Measurements from ENCODE around the gene EPHB6.

Gene EPHB6

GRCh38 chr7:142905759-142906158 lies 50.9 kb downstream of the EPHB6 start:
- POLR2A ChIA-PET: no interaction called here
- no peaks in the 10 kb centered on the region for H3K9me3 ChIP-seq (ENCODE audit: control insufficient read depth, insufficient read depth, low read depth, low read length)
- TF ChIP-seq ZNF626 (tag by site-specific recombination; IDR thresholded peaks at IDR 0.05): 0 out of 2 replicates have a peak, but pooled peaks have one; percentile 30
- TF ChIP-seq HOXA7 (CRISPR knock-in tag; IDR thresholded peaks at IDR 0.05; ENCODE audit: borderline replicate concordance): no peak
- TF ChIP-seq ZNF785 (tag by site-specific recombination; IDR thresholded peaks at IDR 0.05): no peak
- TF ChIP-seq ZBTB10 (tag by site-specific recombination; IDR thresholded peaks at IDR 0.05): no peak
- no peak for TF ChIP-seq ZNF366 (tag by site-specific recombination; conservative IDR thresholded peaks at IDR 0.05)
- peak; percentile 94 for TF ChIP-seq SETDB1 (IDR thresholded peaks at IDR 0.05; ENCODE audit: insufficient read length, low read length)
- TF ChIP-seq TRIM28 (IDR thresholded peaks at IDR 0.05; ENCODE audit: borderline replicate concordance, low read length): peak; percentile 17; the same call in 1 of the 2 replicates

GRCh38 chr7:142906643-142907042 lies 51.8 kb downstream of the EPHB6 start:
- POLR2A ChIA-PET: no interaction called here
- no peaks in the 10 kb centered on the region for H3K4me1 ChIP-seq (ENCODE audit: control insufficient read depth, insufficient read depth, low read length)
- no peak overlapping the region for H3K27ac ChIP-seq (ENCODE audit: extremely low read depth, low read depth, low read length)
- no peak for TF ChIP-seq ZBTB10 (tag by site-specific recombination; IDR thresholded peaks at IDR 0.05)
- TF ChIP-seq BCL6B (tag by site-specific recombination; IDR thresholded peaks at IDR 0.05): no peak
- no peak for TF ChIP-seq MZF1 (tag by site-specific recombination; IDR thresholded peaks at IDR 0.05; ENCODE audit: borderline replicate concordance)
- no peak for TF ChIP-seq ZNF48 (tag by site-specific recombination; IDR thresholded peaks at IDR 0.05)
- no peak for TF ChIP-seq ZNF707 (tag by site-specific recombination; IDR thresholded peaks at IDR 0.05)
- TF ChIP-seq ZNF426 (tag by site-specific recombination; IDR thresholded peaks at IDR 0.05): no peak
- no peak for TF ChIP-seq ZNF114 (tag by site-specific recombination; IDR thresholded peaks at IDR 0.05)
- TF ChIP-seq REST (tag by site-specific recombination; IDR thresholded peaks at IDR 0.05): no peak
- TF ChIP-seq KLF17 (tag by site-specific recombination; IDR thresholded peaks at IDR 0.05): no peak
- no peak for TF ChIP-seq MYNN (tag by site-specific recombination; IDR thresholded peaks at IDR 0.05; ENCODE audit: borderline replicate concordance)
- TF ChIP-seq ZNF621 (tag by site-specific recombination; IDR thresholded peaks at IDR 0.05): no peak
- no peak for TF ChIP-seq TRIM28 (IDR thresholded peaks at IDR 0.05; ENCODE audit: borderline replicate concordance, low read length)
- no peak for TF ChIP-seq ZNF423 (tag by site-specific recombination; IDR thresholded peaks at IDR 0.05)
- no peak for TF ChIP-seq ZNF660 (tag by site-specific recombination; IDR thresholded peaks at IDR 0.05)
- no peak for TF ChIP-seq ZNF416 (tag by site-specific recombination; IDR thresholded peaks at IDR 0.05)
- H3K36me3 ChIP-seq (ENCODE audit: control insufficient read depth in 2 of 2, insufficient read depth in 1 of 2, low read length in 2 of 2): no peaks in the 10 kb centered on the region
- CTCF ChIA-PET: no interaction called here
- H3K9me3 ChIP-seq (ENCODE audit: control insufficient read depth, insufficient read depth, low read depth, low read length): no peaks in the 10 kb centered on the region
- H3K4me3 ChIP-seq (ENCODE audit: low read depth, low read length): no peak overlapping the region

More at GRCh38 chr7:142905759-142906158, 50.9 kb downstream of the EPHB6 start:
- CTCF ChIA-PET: no interaction called here
- Histone ChIP-seq H3K4me3 (ENCODE audit: low read depth, low read length) (no peak overlapping the region), H3K36me3 (ENCODE audit: control insufficient read depth in 2 of 2, insufficient read depth in 1 of 2, low read length in 2 of 2) (no peaks in the 10 kb centered on the region), H3K4me1 (ENCODE audit: control insufficient read depth, insufficient read depth, low read length) (no peaks in the 10 kb centered on the region), H3K27ac (ENCODE audit: extremely low read depth, low read depth, low read length) (no peak overlapping the region)
